HUES48 (cell line): ENCODE measurements around the gene CLEC18C.
"Not testable (repeated sequence)": the region's sequence is repeated elsewhere in the genome, so short reads cannot be mapped to it uniquely, and the experiment has no call there.

Source experiments
- H3K27ac ChIP-seq: one replicate; pipeline ENCODE4 v1.7.0; 2013; ENCODE audit warnings: low read depth, low read length, inconsistent platforms
- H3K27me3 ChIP-seq: 2 replicates; pipeline ENCODE4 v1.6.1; 2013; ENCODE audit warnings: mild to moderate bottlenecking, low read length; ENCODE audit not compliant: control insufficient read depth, insufficient read depth
- H3K36me3 ChIP-seq: 2 replicates; pipeline ENCODE4 v1.6.1; 2013; ENCODE audit warnings: low read length; ENCODE audit not compliant: control insufficient read depth, insufficient read depth
- H3K4me1 ChIP-seq: 2 replicates; pipeline ENCODE4 v1.6.1; 2013; ENCODE audit warnings: mild to moderate bottlenecking, low read length; ENCODE audit not compliant: control insufficient read depth, insufficient read depth
- H3K4me3 ChIP-seq: 2 replicates; pipeline ENCODE4 v1.5.1; 2013; ENCODE audit warnings: mild to moderate bottlenecking, low read depth, low read length
- H3K9ac ChIP-seq: 2 replicates; pipeline ENCODE4 v1.6.1; 2013; ENCODE audit warnings: mild to moderate bottlenecking, low read depth, low read length, moderate library complexity
- H3K9me3 ChIP-seq: 2 replicates; pipeline ENCODE4 v1.6.1; 2013; ENCODE audit warnings: low read length; ENCODE audit not compliant: control insufficient read depth, insufficient read depth

The CLEC18C gene

DNA sequence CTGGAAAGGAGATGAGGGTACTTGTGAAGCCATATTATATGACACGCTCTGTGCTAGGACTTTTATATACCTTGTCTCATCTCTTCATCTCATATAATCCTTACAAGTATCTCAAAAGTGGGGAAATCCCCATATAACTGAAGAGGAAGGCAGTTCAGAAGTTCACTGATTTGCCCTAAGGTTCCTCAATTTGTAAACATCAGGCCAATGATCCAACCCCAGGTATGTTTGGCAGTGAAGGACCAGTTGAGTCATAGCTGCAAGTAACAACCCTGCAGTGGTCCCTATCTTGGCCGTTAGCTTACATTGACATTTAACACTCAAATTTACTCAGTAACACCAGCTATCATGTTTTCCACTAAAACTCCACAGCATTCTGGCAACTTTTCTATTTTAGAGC, 45.0 kb downstream of the CLEC18C start:
- not testable (repeated sequence) for H3K4me1 ChIP-seq, H3K4me3 ChIP-seq

GRCh38 chr16:70222574-70222973, 49.0 kb downstream of the CLEC18C start:
- H3K9ac ChIP-seq, H3K4me1 ChIP-seq, H3K27ac ChIP-seq, H3K9me3 ChIP-seq, H3K4me3 ChIP-seq, H3K27me3 ChIP-seq: not testable (repeated sequence)
- H3K36me3 ChIP-seq, result peaks cover 15% of the 10 kb centered on the region

More for the DNA sequence above, 45.0 kb downstream of the CLEC18C start:
- not testable (repeated sequence) for H3K36me3 ChIP-seq, H3K27me3 ChIP-seq, H3K27ac ChIP-seq, H3K9ac ChIP-seq, H3K9me3 ChIP-seq

DNA sequence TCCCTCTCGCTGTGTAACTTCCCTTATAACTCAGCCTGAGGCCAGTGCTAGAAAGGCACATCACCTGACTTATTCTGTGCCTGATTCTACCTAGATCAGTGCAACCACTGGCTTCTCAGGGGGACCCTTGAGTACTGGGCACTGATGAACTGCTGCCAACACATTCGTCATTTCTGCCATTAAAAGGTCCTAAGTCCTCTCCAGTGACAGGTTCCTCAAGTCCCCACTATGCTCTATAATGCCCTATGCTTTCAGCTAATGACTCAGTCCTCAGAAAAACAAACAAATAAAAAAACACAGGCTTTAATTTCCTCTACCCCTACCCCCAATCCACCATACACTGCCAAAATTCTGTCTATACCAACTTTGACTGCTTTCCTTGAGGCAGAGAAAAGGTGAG, 49.6 kb downstream of the CLEC18C start:
- not testable (repeated sequence) for H3K4me1 ChIP-seq, H3K4me3 ChIP-seq, H3K27me3 ChIP-seq, H3K9ac ChIP-seq, H3K9me3 ChIP-seq, H3K27ac ChIP-seq
- H3K36me3 ChIP-seq, result peaks cover 15% of the 10 kb centered on the region

DNA sequence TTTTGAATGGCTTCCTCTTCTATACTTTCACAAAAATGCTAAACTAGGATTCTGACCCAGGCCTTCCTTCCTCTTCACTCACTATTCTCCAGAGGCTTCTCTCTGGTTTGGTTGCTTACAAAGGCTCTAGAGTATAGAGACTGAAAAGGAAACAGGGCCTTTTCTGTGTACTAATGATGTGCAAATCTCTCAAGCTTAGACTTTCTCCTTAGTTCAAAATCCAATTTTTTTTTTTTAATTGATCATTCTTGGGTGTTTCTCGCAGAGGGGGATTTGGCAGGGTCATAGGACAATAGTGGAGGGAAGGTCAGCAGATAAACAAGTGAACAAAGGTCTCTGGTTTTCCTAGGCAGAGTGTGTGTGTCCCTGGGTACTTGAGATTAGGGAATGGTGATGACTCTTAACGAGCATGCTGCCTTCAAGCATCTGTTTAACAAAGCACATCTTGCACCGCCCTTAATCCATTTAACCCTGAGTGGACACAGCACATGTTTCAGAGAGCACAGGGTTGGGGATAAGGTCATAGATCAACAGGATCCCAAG, 50.5 kb downstream of the CLEC18C start:
- not testable (repeated sequence) for H3K9me3 ChIP-seq, H3K9ac ChIP-seq, H3K4me1 ChIP-seq, H3K27me3 ChIP-seq, H3K27ac ChIP-seq, H3K4me3 ChIP-seq
- H3K36me3 ChIP-seq, result peaks cover 15% of the 10 kb centered on the region

- H3K9ac ChIP-seq, H3K27me3 ChIP-seq, H3K27ac ChIP-seq, H3K9me3 ChIP-seq, H3K4me1 ChIP-seq, H3K4me3 ChIP-seq: not testable (repeated sequence)
- peaks cover 12% of the 10 kb centered on the region for H3K36me3 ChIP-seq
Observed at GRCh38 chr16:70224645-70225044, 51.1 kb downstream of the CLEC18C start.

- not testable (repeated sequence) for H3K4me1 ChIP-seq, H3K4me3 ChIP-seq, H3K9ac ChIP-seq, H3K27ac ChIP-seq, H3K36me3 ChIP-seq, H3K27me3 ChIP-seq, H3K9me3 ChIP-seq
Observed at GRCh38 chr16:70225430-70225829, 51.8 kb downstream of the CLEC18C start.

DNA sequence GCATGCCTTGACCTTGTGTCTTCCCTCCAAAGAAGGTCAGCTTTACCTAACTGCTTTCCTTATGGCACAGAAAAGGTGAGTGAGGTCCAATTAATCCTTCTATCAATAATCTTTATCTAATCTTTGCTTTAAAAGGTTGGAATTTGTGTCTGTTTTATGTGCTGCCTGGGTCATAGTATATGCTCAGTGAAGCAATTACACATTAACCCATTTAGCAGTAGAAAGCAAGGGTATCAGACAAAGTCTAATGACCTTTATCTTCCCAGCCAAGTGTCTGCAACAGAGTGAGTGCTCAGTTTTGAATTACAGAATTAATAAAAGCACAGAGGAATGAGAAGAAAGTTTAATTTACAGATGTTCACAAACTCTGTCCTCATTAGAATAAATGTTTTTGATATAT, 52.4 kb downstream of the CLEC18C start:
- H3K27ac ChIP-seq, H3K36me3 ChIP-seq, H3K27me3 ChIP-seq, H3K4me1 ChIP-seq, H3K9me3 ChIP-seq, H3K4me3 ChIP-seq, H3K9ac ChIP-seq: not testable (repeated sequence)

GRCh38 chr16:70231831-70232230, 58.2 kb downstream of the CLEC18C start:
- H3K27me3 ChIP-seq, H3K4me3 ChIP-seq, H3K27ac ChIP-seq, H3K4me1 ChIP-seq, H3K9ac ChIP-seq, H3K9me3 ChIP-seq: not testable (repeated sequence)
- peaks cover 28% of the 10 kb centered on the region for H3K36me3 ChIP-seq
